Stimulated activated CD8-positive, alpha-beta memory T cell treated with anti-CD3 and anti-CD28 coated beads, Interleukin-15, amount 100 ng/mL, for 1 hour (primary cell): ENCODE data around the gene CEP295NL.
"Not testable (repeated sequence)": the region's sequence is repeated elsewhere in the genome, so short reads cannot be mapped to it uniquely, and the experiment has no call there.

Source experiments
- DNase-seq: peaks from one replicate; pipeline ENCODE4 v3.0.0-alpha.2; 2020; ENCODE audit warnings: low read depth

Gene CEP295NL, protein sequence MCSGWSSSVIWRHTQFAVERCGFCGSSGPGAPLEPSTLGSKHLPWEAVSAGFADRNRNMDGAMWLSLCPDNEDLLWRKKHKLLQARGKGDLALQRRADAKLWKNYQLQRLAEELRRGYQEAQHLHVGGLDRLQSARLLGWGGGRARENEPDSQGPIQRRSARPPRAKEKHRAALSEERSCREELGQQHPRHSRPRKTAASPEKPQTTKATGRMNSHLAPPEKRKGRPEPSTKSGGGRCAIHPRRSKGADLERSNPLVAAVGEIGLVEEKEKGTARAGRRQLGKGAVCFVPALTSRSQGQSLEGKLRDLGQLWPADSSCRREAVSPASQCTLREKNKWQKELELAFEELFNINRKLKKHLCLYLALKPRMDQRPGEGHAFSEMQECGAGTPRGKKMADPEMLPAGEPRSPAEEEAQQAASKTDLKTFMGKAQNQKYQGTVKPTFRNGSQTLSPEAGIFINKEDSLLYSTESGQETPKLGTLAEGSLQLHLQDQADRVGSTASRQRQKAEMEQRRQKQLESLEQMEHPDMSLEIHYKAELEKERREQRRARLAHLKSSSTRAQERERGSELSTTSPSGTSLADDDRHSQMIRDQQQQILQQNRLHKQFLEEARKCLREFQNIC

DNA sequence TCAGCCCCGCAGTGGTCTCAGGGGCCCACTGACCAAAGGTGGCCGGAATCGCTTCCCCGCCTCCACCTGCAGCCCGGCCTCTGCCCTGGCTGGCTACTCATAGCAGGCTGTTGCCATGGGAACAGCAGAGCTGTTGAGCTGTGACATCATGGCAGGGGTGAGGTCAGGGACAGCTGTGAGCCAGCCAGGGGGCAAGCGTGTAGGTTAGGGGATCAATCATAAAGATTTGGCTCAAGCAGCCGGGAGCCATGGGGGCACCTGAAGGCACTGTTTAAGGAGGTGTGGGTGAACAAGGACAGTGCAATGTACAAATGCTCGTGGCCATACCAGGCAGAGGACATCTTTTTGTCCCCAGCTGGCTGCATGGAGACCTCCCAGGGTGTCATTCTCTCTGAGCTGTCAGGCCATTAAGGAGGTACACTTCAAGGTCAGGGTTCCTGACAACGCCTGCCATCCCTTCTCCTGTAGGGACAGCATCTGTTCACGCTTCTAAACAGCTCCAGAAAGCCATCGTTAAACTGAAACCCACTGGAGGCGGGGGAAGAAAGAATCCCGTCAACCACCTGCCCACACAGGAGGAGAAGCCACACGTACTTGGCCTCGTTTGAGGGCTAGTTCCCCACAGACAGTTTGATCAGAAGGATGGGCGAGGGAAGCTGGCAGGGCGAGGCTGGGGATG lies at the start of gene CEP295NL:
TSS of gene CEP295NL (minus strand) at position 101 of the 679 bp plus-strand sequence. CDS start 1,373 bp downstream, outside the sequence.
- DNase-seq: no peak

DNA sequence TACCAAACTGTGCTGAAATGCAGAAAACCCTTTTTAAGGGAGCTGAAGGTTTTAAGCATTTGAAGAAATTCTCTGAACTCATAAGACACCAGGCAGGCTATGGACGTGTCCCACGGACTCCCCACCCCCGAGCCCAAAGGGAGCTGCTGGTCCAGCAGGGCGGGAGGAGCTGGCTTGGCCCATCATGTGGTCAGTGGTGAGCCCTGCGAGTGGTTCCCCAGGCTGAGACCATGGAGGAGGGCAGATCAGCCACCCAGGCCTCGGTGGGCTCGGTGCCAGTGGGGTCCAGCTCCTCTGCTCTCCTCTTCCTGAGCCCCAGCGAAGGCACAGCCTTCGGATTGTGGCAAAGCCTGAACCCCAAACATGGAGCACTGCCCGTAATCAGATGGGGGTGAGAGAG lies 49.7 kb upstream of the CEP295NL start:
- DNase-seq: no peak

DNA sequence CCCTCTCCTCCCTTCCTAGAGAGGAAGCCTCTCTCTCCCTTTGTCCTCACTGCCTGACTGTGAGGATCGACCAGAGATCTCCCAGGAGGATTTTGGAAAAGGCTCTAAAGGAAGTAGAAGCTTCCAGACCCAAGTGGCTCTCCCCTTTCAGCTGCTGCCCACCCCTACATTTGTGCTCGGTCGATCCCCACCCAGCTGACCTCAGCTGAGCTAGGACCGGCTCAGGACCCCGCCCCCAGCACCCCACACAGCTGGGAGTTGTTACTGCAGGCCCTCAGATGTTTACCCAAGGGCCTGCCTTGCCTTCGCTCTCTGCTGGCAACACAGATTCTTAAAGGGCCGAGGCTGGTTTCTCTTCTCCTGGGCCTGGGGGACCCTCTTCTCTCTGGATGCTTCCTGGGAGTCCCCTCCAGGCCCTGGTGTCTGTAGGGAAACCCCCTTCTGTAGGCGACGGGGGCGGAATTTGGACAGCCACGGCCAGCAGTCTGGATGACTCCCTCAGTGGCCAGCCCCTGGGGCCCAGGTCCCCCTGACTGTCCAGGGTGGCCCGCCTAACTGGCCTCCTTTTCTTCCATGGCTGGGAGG lies 49.1 kb upstream of the CEP295NL start:
- DNase-seq: no peak

DNA sequence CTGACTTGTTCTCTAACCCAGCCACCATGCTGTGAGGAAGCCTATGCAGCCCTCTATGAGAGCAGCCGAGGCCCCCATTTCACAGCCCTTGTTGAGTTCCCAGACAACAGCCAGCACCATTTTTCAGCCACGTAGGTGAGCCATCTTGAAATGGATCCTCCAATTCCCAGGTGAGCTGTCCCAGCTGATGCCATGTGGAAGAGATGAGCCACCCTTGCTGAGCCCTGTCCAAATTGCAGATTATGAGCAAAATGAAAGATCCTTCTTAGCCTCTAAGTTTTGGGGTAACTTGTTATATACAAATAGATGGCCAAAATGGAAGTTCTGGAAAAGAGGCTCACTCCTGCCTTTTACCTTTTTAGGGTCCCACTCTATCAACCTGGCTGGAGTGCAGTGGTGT lies 47.9 kb upstream of the CEP295NL start:
- DNase-seq: no peak

DNA sequence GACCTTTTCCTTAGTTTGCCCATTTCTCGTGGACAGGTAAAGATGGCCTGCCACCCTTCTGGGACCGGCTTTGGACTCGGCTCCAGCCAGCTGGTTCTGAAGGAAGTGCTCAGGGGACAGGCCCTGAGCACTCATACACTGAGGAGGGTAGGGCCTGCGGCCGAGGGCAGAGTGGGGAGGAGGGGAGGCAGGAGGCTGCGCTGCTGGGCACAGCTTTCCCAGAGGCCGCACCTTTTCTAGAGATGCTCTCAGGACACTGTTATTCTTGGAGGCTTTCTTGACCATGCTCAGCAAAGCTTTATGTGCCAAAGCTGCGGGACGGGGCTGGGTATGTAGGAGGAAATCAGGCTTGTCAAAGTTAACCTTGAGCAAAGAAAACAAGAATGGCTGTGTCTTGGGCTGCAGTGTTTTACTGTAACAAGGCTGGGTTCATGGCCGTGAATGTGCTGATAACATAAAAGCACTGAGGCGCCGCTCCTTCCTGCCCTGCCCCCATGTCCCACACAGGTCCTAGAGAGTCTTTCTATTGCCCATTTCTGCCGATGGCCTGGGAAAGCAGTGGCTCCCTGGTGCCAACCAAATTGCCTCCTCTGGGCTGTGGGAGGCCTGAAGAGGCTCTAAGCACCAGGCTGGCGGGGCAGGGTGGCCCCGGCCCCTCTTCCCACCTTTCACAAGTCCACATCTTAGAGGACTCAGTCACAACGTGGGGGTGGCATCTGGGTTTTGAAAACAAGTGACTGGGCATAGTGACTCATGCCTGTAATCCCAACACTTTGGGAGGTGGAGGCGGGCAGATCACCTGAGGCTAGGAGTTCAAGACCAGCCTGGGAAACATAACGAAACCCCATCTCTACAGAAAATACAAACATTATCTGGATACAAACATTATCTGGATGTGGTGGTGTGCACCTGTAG lies 44.5 kb upstream of the CEP295NL start:
- DNase-seq: no peak

DNA sequence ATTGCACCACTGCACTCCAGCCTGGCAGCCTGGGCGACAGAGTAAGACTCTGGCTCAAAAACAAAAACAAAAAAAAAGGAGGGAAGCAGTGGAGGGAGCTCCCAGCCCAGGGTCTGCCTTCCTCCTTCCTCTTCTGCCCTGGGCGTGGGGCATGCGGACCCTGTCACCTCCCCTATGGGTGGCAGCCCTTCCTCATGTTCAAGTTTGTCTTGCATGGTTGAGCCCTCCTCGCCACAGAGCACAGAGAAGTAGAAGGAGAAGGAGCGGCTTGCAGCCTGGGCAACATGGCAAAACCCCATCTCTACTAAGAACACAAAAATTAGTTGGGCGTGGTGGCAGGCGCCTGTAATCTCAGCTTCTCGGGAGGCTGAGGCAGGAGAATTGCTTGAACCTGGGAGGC lies 43.6 kb upstream of the CEP295NL start:
- no peak for DNase-seq

DNA sequence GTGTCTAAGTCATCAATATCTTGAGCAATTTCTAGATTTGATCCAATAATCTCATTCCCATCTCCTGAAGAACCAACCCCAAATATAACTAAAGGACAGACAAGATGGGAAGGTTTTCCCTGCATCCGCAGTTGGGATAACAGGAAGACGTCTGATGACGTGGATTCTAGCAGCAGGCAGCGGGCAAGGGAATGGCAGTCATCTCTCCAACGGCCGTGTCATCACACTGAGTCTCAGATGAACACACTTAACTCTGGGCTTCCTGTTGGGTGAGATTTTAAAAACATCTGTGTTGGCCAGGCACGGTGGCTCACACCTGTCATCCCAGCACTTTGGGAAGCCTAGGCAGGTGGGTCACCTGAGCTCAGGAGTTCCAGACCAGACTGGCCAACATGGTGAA lies 43.1 kb upstream of the CEP295NL start:
- no peak for DNase-seq

DNA sequence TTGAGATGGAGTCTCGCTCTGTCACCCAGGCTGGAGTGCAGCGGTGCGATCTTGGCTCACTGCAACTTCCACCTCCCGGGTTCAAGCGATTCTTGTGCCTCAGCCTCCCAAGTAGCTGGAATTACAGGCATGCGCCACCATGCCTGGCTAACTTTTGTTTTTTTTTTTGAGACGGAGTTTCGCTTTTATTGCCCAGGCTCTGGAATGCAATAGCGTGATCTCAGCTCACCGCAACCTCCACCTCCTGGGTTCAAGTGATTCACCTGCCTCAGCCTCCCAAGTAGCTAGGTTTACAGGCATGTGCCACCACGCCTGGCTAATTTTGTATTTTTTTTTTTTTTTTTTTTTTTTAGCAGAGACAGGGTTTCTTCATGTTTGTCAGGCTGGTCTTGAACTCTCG lies 42.5 kb upstream of the CEP295NL start:
- DNase-seq: not testable (repeated sequence)

DNA sequence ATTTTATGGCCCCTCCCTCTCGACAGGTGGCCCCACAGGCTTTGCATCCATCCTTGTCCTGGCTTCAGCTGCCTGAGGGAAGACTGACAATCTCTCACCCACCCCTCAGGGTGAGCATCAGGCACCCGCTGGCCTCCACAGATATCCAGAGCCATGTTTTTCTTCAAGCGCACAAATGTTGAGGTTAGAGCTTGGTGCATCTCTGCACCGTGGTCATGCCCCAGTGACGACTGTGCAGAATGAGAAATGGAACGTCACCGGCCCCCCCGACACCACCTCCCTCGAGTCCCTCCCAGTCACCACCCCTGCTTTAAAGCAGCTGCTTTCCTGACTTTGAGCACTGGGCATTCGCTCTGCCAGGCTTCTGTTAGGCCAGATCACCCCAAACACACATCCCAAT lies 42.0 kb upstream of the CEP295NL start:
- DNase-seq: no peak

DNA sequence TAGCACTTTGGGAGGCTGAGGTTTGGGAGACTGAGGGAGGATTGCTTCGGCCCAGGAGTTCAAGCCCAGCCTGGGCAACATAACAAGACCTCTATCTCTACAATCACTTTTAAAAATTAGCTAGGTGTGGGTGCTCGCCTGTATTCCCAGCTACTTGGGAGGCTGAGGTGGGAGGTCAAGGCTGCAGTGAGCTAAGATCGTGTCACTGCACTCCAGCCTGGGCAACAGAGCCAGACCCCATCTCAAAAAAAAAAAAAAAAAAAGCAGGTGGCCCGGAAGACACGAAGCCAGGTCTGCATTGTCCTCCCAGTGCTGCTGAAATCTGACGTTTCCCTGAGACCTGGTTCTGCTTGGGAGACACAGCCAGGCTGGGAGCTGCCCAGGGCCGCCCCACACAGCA lies 41.0 kb upstream of the CEP295NL start:
- DNase-seq: no peak

DNA sequence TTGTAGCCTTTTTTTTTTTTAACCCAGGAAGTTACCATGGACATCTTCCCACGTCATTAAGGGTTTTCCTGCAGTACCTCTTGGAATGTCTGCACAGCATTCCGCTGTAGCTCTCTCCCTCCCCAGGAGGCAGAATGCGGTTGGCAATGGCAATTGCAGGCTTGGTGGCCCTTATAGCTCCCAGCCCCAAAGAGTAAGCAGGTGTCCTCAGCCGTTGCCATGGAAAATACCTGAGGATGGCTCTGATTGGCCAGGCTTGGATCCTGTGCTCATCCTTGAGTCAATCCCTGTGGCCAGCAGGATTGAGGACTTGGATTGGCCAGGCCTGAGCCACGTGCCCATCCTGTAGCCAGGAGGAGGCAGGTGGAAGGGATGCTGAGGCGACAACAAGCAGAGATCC lies 37.7 kb upstream of the CEP295NL start:
- no peak for DNase-seq

DNA sequence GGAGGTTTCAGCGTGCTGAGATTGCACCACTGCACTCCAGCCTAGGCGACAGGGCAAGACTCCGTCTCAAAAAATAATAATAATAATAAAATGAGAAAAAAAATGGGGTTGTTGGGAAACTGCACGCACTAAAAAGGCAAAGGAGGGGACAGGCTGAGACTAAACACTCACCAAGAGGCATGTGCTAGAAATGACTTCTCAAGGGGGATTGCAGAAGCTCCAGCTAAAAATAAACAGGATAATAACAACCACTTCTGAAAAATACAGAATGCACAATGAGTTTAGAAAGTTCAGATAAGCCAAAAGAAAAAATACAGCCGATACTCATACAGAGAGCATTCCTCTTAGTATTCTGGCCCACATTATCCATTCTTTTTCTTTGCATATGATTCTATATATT lies 37.3 kb upstream of the CEP295NL start:
- no peak for DNase-seq

DNA sequence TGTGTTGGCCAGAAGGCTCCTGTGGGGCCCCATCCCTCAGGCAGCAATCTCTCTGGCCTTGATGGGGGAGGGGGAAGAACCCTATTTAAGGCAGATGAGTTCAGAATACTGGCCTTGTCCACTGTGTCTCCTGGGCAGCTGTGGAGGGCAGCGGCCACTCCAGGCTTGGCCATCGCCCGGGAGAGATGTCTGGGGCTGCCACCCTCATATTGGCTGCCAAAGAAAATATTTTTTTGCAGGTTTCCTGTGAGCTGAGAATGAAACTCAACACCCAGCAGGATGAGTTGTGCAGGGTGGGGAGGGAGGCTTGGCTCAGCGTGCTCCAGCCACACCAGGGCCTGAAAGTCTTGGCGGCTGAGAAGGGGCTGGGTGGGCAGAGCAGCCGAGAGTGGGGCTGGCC lies 36.6 kb upstream of the CEP295NL start:
- DNase-seq: no peak

DNA sequence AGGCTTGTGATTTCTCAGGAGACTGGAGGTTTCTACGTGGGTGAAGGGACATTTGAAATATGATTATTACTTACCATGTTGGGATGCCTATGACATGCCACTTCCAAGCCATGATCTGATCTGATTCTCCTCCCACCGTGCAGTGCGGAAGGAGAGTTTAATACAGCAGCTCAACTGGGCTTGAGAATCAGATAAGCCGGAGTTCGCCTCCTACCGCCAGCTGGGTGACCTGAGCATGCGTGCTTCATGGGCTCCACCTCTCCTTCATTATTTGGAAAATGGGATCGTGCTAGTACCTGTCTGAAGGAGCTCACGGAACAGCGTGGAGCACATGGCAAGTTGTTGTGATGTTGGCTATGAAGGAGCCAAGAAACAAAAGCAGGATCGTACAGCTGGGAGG lies 34.6 kb upstream of the CEP295NL start:
- no peak for DNase-seq

DNA sequence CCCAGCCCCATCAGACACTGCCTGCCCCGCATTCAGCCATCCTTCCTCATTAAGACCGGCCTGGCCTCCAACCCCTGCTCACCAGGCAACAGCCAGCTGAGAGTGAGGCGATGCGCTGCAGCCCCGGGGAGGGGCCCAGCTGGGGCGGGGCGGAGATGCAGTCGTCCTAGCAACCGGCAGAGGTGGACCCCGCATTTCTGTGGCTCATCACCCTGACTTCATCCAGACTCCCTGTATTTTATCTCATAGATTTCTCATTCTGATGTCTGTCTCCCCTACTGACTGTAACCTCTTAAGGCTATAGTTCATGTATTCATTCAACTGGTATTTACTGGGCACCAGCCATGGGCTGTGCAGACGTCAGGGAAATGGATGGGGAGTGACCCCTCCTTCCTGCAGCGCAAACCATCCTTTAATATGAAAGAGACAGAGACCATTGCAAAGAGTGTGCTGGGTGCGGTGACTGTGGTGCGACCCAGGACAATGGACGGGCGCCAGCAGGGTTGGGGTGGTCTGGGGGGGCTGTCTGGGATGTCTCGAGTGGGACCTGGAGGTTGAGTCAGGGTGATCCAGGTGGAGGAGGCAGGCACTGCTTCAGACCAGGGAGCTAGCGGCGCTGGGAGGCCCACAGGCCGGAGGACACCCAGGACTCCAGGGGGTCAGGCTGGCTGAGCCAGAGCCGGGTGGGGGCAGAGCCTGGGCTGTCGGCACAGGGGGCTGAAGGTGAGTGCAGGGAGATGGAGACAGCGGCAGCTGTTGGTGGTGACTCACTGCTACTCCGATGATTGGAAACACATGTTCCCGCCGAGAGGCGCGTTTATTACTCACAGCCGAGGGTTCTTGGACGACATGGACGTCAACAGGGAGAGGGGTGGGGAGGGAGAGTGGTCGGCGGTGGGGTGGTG lies 32.7 kb upstream of the CEP295NL start:
- DNase-seq: no peak

DNA sequence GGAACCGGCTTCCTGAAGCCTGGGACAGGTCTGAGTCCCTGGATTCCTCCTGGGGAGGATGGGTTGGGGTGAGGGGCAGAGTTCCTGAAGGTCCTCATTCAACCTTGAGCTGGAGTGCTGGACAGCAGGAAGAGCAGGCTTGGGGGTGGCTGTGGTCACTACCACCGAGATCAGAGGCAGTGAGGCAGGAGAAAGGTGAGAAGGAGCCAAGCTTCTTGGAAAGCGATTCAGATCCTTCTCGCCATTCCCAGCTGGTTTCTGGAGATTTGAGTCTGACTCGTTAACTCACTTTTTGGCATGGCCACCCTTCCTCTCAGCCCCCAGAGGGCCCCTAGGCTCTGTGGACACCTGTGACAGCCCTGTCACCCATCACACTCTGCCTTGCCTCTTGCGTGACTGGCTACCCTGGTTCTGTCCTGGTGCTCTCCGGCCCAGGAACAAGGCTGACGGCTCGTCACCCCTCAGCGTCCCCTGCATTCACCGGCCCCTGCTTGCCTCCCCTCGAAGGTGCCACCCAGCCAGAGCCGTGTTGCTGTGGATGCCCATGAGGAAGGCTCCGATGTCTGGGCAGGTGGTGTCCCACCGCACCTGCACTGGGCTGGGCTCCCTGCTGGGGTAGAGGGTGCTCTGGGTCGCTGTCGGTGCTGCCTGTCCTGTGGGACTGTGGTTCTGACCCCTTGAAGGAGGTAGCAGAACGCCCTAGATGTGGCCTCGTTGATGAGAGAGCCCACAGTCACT lies 31.8 kb upstream of the CEP295NL start:
- DNase-seq: no peak

DNA sequence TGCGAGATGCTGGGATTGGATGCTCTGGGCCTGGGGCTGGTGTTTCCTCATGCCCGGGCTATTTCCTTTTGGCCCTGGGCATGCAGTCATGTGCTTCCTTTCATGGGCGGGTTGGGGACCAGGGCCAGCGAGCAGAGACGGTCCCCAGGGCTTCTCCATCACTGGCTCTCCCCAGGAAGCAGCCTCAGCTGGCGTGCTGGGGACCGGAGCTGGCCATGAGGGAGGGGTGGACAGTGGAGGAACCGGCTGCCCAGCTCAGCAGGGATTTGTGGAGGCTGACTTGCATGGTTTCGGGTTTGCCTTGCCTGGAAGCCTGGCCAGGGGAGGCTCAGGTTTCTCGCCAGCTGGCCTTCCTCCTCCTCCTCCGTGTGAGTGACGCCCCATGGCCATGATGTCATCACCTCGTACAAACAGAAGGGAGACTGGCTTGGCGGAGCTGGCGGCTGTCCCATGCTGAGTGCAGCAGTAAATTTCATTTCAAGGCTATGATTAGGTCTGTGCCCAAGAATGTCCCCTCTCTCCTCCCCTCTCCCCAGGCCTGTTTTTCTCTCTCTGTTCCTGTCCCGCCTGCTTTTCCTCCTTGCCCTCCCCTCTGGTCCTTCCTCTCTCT lies 31.1 kb upstream of the CEP295NL start:
- DNase-seq: no peak

DNA sequence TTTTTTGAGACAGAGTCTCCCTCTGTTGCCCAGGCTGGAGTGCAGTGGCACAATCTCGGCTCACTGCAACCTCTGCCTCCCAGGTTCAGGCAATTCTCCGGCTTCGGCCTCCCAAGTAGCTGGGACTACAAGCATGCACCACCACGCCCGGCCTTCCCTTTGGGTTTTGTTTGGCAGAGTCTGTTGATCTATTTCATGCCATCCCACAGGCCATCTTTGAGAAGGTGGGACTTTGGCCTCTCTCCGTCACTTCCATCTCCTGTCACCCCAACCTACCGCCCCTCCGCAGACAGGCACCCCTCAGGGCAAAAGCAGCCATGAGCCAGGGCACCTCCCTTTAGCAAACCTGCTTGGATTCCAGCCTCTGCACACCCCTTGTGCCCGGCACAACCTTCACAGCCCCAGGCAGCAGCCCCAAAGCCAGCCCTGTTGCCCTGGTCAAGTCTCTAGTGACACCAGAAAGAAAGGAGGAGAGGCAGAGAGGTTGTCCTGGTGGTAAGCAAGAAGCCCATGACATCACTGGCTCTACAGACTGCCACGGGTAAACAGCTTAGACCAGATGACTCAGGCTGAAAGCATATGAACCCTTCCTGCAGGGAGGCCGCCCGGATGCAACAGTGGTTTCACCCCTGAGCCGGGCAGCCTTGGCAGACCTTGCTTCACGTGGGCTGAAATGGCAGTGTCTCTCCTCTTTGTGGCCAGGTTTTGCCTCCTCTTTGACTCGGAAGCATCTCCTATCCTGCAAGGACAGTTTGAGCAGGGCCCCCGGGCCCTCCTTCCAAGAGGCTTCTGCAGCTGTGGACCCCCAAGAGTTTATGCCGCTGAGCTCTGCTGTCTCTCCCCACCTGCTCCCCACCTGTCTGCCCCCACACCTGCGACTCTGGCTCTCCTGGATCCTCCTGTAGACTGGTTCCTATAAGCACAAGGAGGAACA lies 30.3 kb upstream of the CEP295NL start:
- no peak for DNase-seq
